GM12878 (cell line): ENCODE results near the gene ENTPD6. TPM values are rescaled to one million over a fixed set of nuclear protein-coding genes. Genes with fewer than 3 reads are reported as not detected.

Source experiments
- ATAC-seq: fragments of 200-7000 bp; cut with Tn5 transposase; 3 replicates; pipeline ENCODE4 v1.9.1; 2020; ENCODE audit warnings: mild to moderate bottlenecking, moderate library complexity
- BruUV-seq: library from RNA; stranded (reverse); fragments of 400-500 nt; replicated peaks from 2 replicates; lab custom pipeline; 2021; lab: Mats Ljungman, UMichigan
- CTCF ChIA-PET: fragments of 300-600 bp; sonication (Branson Sonifier 250); formaldehyde crosslinking; extraction: SDS; loops from one replicate; lab custom pipeline; 2021; ENCODE audit warnings: inconsistent platforms; lab: Yijun Ruan, JAX
- POLR2A ChIA-PET: fragments of 350-600 bp; formaldehyde crosslinking; extraction: SDS; loops from one replicate; lab custom pipeline; 2021; ENCODE audit warnings: inconsistent platforms; lab: Charles Lee
- RAD21 ChIA-PET: fragments of 300-600 bp; sonication (Branson Sonifier 250); formaldehyde crosslinking; loops from one replicate; lab custom pipeline; 2023; ENCODE audit warnings: antibody characterized with exemption; ENCODE audit not compliant: unreplicated experiment; lab: Charles Lee
- SMC1A ChIA-PET: fragments of 300-600 bp; sonication (Branson Sonifier 250); formaldehyde crosslinking; loops from one replicate; lab custom pipeline; 2023; ENCODE audit not compliant: unreplicated experiment, uncharacterized antibody; lab: Charles Lee
- DNase-seq: peaks from one replicate; pipeline ENCODE4 v3.0.0-alpha.2; 2011; ENCODE audit warnings: low read depth, low spot score
- FAIRE-seq: peaks from 3 replicates; lab custom pipeline; 2011; peaks lifted over from hg19 to GRCh38; lab: Jason Lieb, UNC
- H2AFZ ChIP-seq: 2 replicates; pipeline ENCODE4 v1.6.0; 2011; ENCODE audit warnings: low read depth, low read length, control low read depth; ENCODE audit not compliant: control insufficient read depth
- H3K27ac ChIP-seq: 2 replicates; pipeline ENCODE4 v1.5.1; 2011; ENCODE audit warnings: control low read depth; ENCODE audit not compliant: control insufficient read depth, insufficient read depth
- H3K27me3 ChIP-seq, 2 experiments: replicated peaks in 1 of 2; 2 replicates each; pipeline versions ENCODE4 v1.6.0 to v1.6.1; 2011; ENCODE audit warnings: low read length in 1 of 2; ENCODE audit not compliant: control insufficient read depth in 2 of 2, insufficient read depth in 2 of 2
- H3K36me3 ChIP-seq, 2 experiments: 2 replicates each; pipeline ENCODE4 v1.5.1; 2011; ENCODE audit warnings: low read length in 1 of 2; ENCODE audit not compliant: control insufficient read depth in 2 of 2, insufficient read depth in 2 of 2
- H3K4me1 ChIP-seq: 2 replicates; pipeline ENCODE4 v1.6.1; 2011; ENCODE audit warnings: mild to moderate bottlenecking, low read length, moderate library complexity, mixed read lengths; ENCODE audit not compliant: control insufficient read depth, insufficient read depth
- H3K4me2 ChIP-seq: 2 replicates; pipeline ENCODE4 v1.6.0; 2011; ENCODE audit warnings: control low read depth; ENCODE audit not compliant: control insufficient read depth, insufficient read depth
- H3K4me3 ChIP-seq: fragments of 200-600 bp; sonication (generic); 2 replicates; pipeline ENCODE4 v1.5.1; 2016
- H3K79me2 ChIP-seq: 2 replicates; pipeline ENCODE4 v1.6.0; 2011; ENCODE audit warnings: low read length; ENCODE audit not compliant: control insufficient read depth, insufficient read depth
- H3K9ac ChIP-seq: 2 replicates; pipeline ENCODE4 v1.8.0; 2011; ENCODE audit warnings: low read length, control low read depth, mixed read lengths; ENCODE audit not compliant: control insufficient read depth, insufficient read depth
- H3K9me3 ChIP-seq: replicated peaks from 3 replicates; pipeline ENCODE4 v1.5.1; 2011; ENCODE audit warnings: mild to moderate bottlenecking, low read length; ENCODE audit not compliant: control insufficient read depth, insufficient read depth
- H4K20me1 ChIP-seq: 2 replicates; pipeline ENCODE4 v1.6.0; 2011; ENCODE audit not compliant: control insufficient read depth, insufficient read depth
- BMI1 ChIP-seq: fragments of 450-650 bp; IDR thresholded peaks from 2 replicates; pipeline ENCODE4 v1.6.1; 2016; ENCODE audit warnings: mild to moderate bottlenecking, moderate library complexity, borderline replicate concordance
- JUND ChIP-seq: IDR thresholded peaks from 2 replicates; pipeline ENCODE4 v1.6.1; 2012; ENCODE audit warnings: low read depth, mild to moderate bottlenecking, low read length, improper control_type of control experiment, moderate library complexity
- MEF2A ChIP-seq: IDR thresholded peaks from 2 replicates; pipeline ENCODE4 v1.6.1; 2011; ENCODE audit warnings: low read depth, mild to moderate bottlenecking, low read length, moderate library complexity; ENCODE audit not compliant: insufficient read depth
- MTA2 ChIP-seq: fragments of 450-650 bp; IDR thresholded peaks from 2 replicates; pipeline ENCODE4 v1.6.1; 2016; ENCODE audit warnings: low read depth, mild to moderate bottlenecking, moderate library complexity
- NFIC ChIP-seq: IDR thresholded peaks from 2 replicates; pipeline ENCODE4 v1.6.1; 2012; ENCODE audit warnings: low read depth, mild to moderate bottlenecking, inconsistent platforms, low read length, moderate library complexity
- NFYA ChIP-seq: IDR thresholded peaks from 2 replicates; pipeline ENCODE4 v1.6.1; 2011; ENCODE audit warnings: low read depth, mild to moderate bottlenecking, low read length, improper control_type of control experiment, borderline replicate concordance
- NR2C2 ChIP-seq: IDR thresholded peaks from 2 replicates; pipeline ENCODE4 v1.6.1; 2011; ENCODE audit warnings: borderline replicate concordance, low read depth; ENCODE audit not compliant: control insufficient read depth, insufficient read length
- SIN3A ChIP-seq: IDR thresholded peaks from 2 replicates; pipeline ENCODE4 v1.6.1; 2012; ENCODE audit warnings: low read depth, low read length, improper control_type of control experiment
- STAT3 ChIP-seq: IDR thresholded peaks from 2 replicates; pipeline ENCODE4 v1.6.1; 2011; ENCODE audit warnings: low read depth, low read length, improper control_type of control experiment
- WGBS: methylation state at CpG from one replicate; pipeline ENCODE4 v1.1.6; 2016; ENCODE audit warnings: low lambda C conversion rate; ENCODE audit not compliant: insufficient replicate concordance, insufficient coverage; ENCODE audit errors: missing lambda C conversion rate; 5-methylcytosine and 5-hydroxymethylcytosine counted together
- in situ Hi-C: fragments of 300-500 bp; cut with MboI; formaldehyde crosslinking; loops from 9 replicates; pipeline ENCODE4 v1.14.3; 2018; ENCODE audit warnings: mixed read lengths
- intact Hi-C: fragments of 100-400 bp; cut with micrococcal nuclease; formaldehyde crosslinking; loops from one replicate; pipeline ENCODE4 v1.14.2; 2022; ENCODE audit not compliant: unreplicated experiment
- polyA plus RNA-seq, 11 experiments: library from polyadenylated mRNA; depleted of rRNA in 4 of 11; unstranded in 6 of 11; stranded (reverse) in 5 of 11; fragments of >200 nt; fragmentation: Nextera tagmentation in 4 of 11; fragmentation: Illumina TruSeq in 1 of 11; extraction: Ambion mirVana in 4 of 11; extraction: Trizol in 1 of 11; gene quantifications; 1 replicate in 1 of 11; 2 replicates in 10 of 11; pipeline versions ENCODE4 v1.2.1 to v1.2.3, GENCODE V29; 2011 to 2016; ENCODE audit warnings: inconsistent platforms in 2 of 11, missing spikeins in 2 of 11, low read depth in 1 of 11
- total RNA-seq, 4 experiments: library from RNA; depleted of rRNA in 3 of 4; stranded (reverse); fragments of >200 nt in 3 of 4; fragmentation: Illumina TruSeq in 1 of 4; extraction: Trizol in 1 of 4; gene quantifications; 2 replicates each; pipeline versions ENCODE4 v1.2.1 to v1.2.3, GENCODE V29; 2013 to 2021
- TF ChIP-seq, protein P1 (sequence below): IDR thresholded peaks from 2 replicates; pipeline ENCODE4 v1.6.1; 2011; ENCODE audit warnings: borderline replicate concordance, low read depth, mild to moderate bottlenecking, moderate library complexity, low read length; ENCODE audit not compliant: insufficient read depth, poor library complexity, severe bottlenecking
- TF ChIP-seq, protein P2 (sequence below): IDR thresholded peaks from 2 replicates; pipeline ENCODE4 v1.6.1; 2011; ENCODE audit warnings: low read depth, mild to moderate bottlenecking, low read length, moderate library complexity, borderline replicate concordance; ENCODE audit errors: extremely low read depth
- TF ChIP-seq, protein P3 (sequence below): fragments of 450-650 bp; IDR thresholded peaks from 2 replicates; pipeline ENCODE4 v1.6.1; 2018; ENCODE audit warnings: borderline replicate concordance, mild to moderate bottlenecking; ENCODE audit not compliant: partially characterized antibody
- TF ChIP-seq, protein P4 (sequence below): IDR thresholded peaks from 2 replicates; pipeline ENCODE4 v1.6.1; 2011; ENCODE audit warnings: borderline replicate concordance, low read depth, mild to moderate bottlenecking, moderate library complexity, mixed read lengths, low read length; ENCODE audit not compliant: insufficient read depth; ENCODE audit errors: extremely low read length

ENTPD6 gene
- total and polyA plus RNA-seq, 10 of the 15 experiments (the other 5 are each of a cell fraction or from before 2014, with no cell fraction given) = 0.53 to 45.4 (median 31.1) TPM

- TF ChIP-seq, protein P1, sequence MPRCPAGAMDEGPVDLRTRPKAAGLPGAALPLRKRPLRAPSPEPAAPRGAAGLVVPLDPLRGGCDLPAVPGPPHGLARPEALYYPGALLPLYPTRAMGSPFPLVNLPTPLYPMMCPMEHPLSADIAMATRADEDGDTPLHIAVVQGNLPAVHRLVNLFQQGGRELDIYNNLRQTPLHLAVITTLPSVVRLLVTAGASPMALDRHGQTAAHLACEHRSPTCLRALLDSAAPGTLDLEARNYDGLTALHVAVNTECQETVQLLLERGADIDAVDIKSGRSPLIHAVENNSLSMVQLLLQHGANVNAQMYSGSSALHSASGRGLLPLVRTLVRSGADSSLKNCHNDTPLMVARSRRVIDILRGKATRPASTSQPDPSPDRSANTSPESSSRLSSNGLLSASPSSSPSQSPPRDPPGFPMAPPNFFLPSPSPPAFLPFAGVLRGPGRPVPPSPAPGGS = no peak
- TF ChIP-seq NFYA (no peak), SIN3A (no peak)
- TF ChIP-seq, protein P2, sequence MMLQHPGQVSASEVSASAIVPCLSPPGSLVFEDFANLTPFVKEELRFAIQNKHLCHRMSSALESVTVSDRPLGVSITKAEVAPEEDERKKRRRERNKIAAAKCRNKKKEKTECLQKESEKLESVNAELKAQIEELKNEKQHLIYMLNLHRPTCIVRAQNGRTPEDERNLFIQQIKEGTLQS = no peak
Measured at GRCh38 chr20:25173886-25174308, 21.6 kb upstream of the ENTPD6 start (continued).

DNA sequence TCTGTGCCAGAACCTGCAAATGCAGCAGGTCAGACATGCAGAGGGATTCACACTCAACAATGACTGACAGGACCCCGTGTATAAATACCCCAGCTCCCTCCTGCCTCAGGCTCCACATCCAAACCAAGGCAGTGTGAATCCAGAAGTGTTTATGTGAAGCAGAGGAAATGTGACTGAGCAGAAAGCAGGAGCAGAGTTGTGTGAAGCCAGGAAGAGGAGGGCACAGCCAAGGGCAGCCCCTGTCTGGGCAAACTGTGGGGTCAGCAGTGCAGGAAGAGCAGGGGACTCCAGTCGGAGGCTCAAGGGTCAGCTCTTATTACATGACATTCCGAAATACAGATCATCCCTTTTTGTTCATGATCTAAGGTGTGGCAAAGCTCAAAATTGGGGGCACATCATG is 19.3 kb upstream of the ENTPD6 start:
- no peak overlapping the region for H3K9ac ChIP-seq
- no TSS peak for BruUV-seq
- POLR2A ChIA-PET = no interaction called here
- no peaks in the 10 kb centered on the region for H4K20me1 ChIP-seq
- no peak overlapping the region for H3K4me2 ChIP-seq
- no peaks in the 10 kb centered on the region for H3K4me1 ChIP-seq
- no peak for DNase-seq
- no peak for TF ChIP-seq JUND
- no peak for TF ChIP-seq SIN3A
- TF ChIP-seq STAT3 = no peak
- no peak for TF ChIP-seq NR2C2
- TF ChIP-seq, protein P3, sequence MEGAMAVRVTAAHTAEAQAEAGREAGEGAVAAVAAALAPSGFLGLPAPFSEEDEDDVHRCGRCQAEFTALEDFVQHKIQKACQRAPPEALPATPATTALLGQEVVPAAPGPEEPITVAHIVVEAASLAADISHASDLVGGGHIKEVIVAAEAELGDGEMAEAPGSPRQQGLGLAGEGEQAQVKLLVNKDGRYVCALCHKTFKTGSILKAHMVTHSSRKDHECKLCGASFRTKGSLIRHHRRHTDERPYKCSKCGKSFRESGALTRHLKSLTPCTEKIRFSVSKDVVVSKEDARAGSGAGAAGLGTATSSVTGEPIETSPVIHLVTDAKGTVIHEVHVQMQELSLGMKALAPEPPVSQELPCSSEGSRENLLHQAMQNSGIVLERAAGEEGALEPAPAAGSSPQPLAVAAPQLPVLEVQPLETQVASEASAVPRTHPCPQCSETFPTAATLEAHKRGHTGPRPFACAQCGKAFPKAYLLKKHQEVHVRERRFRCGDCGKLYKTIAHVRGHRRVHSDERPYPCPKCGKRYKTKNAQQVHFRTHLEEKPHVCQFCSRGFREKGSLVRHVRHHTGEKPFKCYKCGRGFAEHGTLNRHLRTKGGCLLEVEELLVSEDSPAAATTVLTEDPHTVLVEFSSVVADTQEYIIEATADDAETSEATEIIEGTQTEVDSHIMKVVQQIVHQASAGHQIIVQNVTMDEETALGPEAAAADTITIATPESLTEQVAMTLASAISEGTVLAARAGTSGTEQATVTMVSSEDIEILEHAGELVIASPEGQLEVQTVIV = no peak
- TF ChIP-seq MEF2A = no peak
- TF ChIP-seq, protein P4, sequence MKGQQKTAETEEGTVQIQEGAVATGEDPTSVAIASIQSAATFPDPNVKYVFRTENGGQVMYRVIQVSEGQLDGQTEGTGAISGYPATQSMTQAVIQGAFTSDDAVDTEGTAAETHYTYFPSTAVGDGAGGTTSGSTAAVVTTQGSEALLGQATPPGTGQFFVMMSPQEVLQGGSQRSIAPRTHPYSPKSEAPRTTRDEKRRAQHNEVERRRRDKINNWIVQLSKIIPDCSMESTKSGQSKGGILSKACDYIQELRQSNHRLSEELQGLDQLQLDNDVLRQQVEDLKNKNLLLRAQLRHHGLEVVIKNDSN = no peak
- TF ChIP-seq NFIC = no peak
- TF ChIP-seq BMI1 = no peak
- no peak for TF ChIP-seq MTA2
- H3K79me2 ChIP-seq = no peaks in the 10 kb centered on the region
- no peaks in the 10 kb centered on the region for H3K27me3 ChIP-seq
- H3K27ac ChIP-seq = no peak overlapping the region
- no peaks in the 10 kb centered on the region for H3K9me3 ChIP-seq
- RAD21 ChIA-PET = interaction anchor here (1.1 to 1.3 kb wide), 2 partner anchors 111 to 180 kb away, joined by 3 to 4 read pairs; no protein-coding TSS in a partner anchor
- H3K4me3 ChIP-seq = no peak overlapping the region
- 3% methylated on average over 3 of the region's 3 CpGs for WGBS
- no peak for ATAC-seq
- H2AFZ ChIP-seq = no peak overlapping the region
- no peaks in the 10 kb centered on the region for H3K36me3 ChIP-seq
- intact Hi-C loops (no loop called here), in situ Hi-C loops (loop anchor here (5.0 to 10.0 kb wide), 2 partner anchors 111 to 184 kb away; partner anchors contain the start of gene APMAP)
- SMC1A ChIA-PET = interaction anchor here (1.3 to 3.6 kb wide), 3 partner anchors 21 to 182 kb away, joined by 4 to 10 read pairs (median 4); no protein-coding TSS in a partner anchor
- CTCF ChIA-PET = no interaction called here
- FAIRE-seq = no peak
